WTC11 (cell line): ENCODE data around the gene ASB13. TPM values are rescaled to one million over a fixed set of nuclear protein-coding genes. Genes with fewer than 3 reads are reported as not detected.

Experiments used
- ATAC-seq: fragments of 200-7000 bp; cut with Tn5 transposase; 2 replicates; pipeline ENCODE4 v1.10.0; 2021; ENCODE audit warnings: mild to moderate bottlenecking, moderate library complexity
- CTCF ChIA-PET: fragments of 300-600 bp; sonication (Branson Sonifier 250); formaldehyde crosslinking; loops from one replicate; lab custom pipeline; 2021; ENCODE audit warnings: antibody characterized with exemption; lab: Charles Lee
- POLR2A ChIA-PET: fragments of 350-600 bp; sonication (Branson Sonifier 250); formaldehyde crosslinking; loops from one replicate; lab custom pipeline; 2021; ENCODE audit warnings: antibody characterized with exemption; lab: Charles Lee
- DNase-seq: peaks from one replicate; pipeline ENCODE4 v3.0.0; 2021; ENCODE audit warnings: low spot score
- H3K27ac Mint-ChIP-seq: 2 replicates; pipeline ENCODE4 v1.8.0; 2021; ENCODE audit warnings: mixed read lengths
- H3K27me3 Mint-ChIP-seq: 2 replicates; pipeline ENCODE4 v1.8.0; 2021; ENCODE audit warnings: low read depth, mild to moderate bottlenecking, moderate library complexity, mixed read lengths
- H3K36me3 Mint-ChIP-seq: 2 replicates; pipeline ENCODE4 v1.8.0; 2021; ENCODE audit warnings: mixed read lengths
- H3K4me1 Mint-ChIP-seq: 2 replicates; pipeline ENCODE4 v1.8.0; 2022; ENCODE audit warnings: mixed read lengths
- H3K4me3 Mint-ChIP-seq: 2 replicates; pipeline ENCODE4 v1.8.0; 2021; ENCODE audit warnings: mild to moderate bottlenecking, moderate library complexity, mixed read lengths
- H3K9me3 Mint-ChIP-seq: 2 replicates; pipeline ENCODE4 v1.8.0; 2021; ENCODE audit warnings: mixed read lengths
- ATF2 ChIP-seq: sonication (generic); formaldehyde crosslinking; IDR thresholded peaks from 2 replicates; pipeline ENCODE4 v1.8.1; 2022; ENCODE audit warnings: low read depth, missing genetic modification reagents, borderline replicate concordance
- ERG ChIP-seq: fragments of 250-450 bp; sonication (Bioruptor Pico); IDR thresholded peaks from 2 replicates; pipeline ENCODE4 v1.8.0; 2021; ENCODE audit warnings: mild to moderate bottlenecking
- FOXP1 ChIP-seq: sonication (generic); formaldehyde crosslinking; IDR thresholded peaks from 2 replicates; pipeline ENCODE4 v1.8.0; 2022; ENCODE audit warnings: missing genetic modification reagents, mild to moderate bottlenecking, moderate library complexity, borderline replicate concordance
- FOXP4 ChIP-seq: sonication (generic); formaldehyde crosslinking; IDR thresholded peaks from 2 replicates; pipeline ENCODE4 v1.8.0; 2022; ENCODE audit warnings: mild to moderate bottlenecking, missing genetic modification reagents
- IRF2 ChIP-seq: sonication (generic); formaldehyde crosslinking; IDR thresholded peaks from 2 replicates; pipeline ENCODE4 v1.8.0; 2022; ENCODE audit warnings: low read depth, missing genetic modification reagents, borderline replicate concordance
- JAZF1 ChIP-seq: fragments of 250-450 bp; sonication (Bioruptor Pico); IDR thresholded peaks from 2 replicates; pipeline ENCODE4 v1.9.0; 2021; ENCODE audit warnings: moderate library complexity, mild to moderate bottlenecking, inconsistent platforms
- JUN ChIP-seq: sonication (generic); formaldehyde crosslinking; IDR thresholded peaks from 2 replicates; pipeline ENCODE4 v1.8.0; 2023; ENCODE audit warnings: mild to moderate bottlenecking, missing genetic modification reagents
- KAT7 ChIP-seq: sonication (generic); formaldehyde crosslinking; IDR thresholded peaks from 2 replicates; pipeline ENCODE4 v1.8.1; 2023; ENCODE audit warnings: missing genetic modification reagents, mild to moderate bottlenecking, borderline replicate concordance
- MLX ChIP-seq: sonication (generic); formaldehyde crosslinking; IDR thresholded peaks from 2 replicates; pipeline ENCODE4 v1.8.1; 2023; ENCODE audit warnings: mild to moderate bottlenecking, missing genetic modification reagents, moderate library complexity
- PRDM15 ChIP-seq: sonication (generic); formaldehyde crosslinking; IDR thresholded peaks from 2 replicates; pipeline ENCODE4 v1.8.0; 2022; ENCODE audit warnings: missing genetic modification reagents
- RELA ChIP-seq: sonication (generic); formaldehyde crosslinking; IDR thresholded peaks from 2 replicates; pipeline ENCODE4 v1.8.1; 2022; ENCODE audit warnings: missing genetic modification reagents, mild to moderate bottlenecking, borderline replicate concordance
- RORB ChIP-seq: fragments of 250-450 bp; sonication (Bioruptor Pico); IDR thresholded peaks from 2 replicates; pipeline ENCODE4 v1.9.0; 2021; ENCODE audit warnings: mild to moderate bottlenecking
- TEAD1 ChIP-seq: sonication (generic); formaldehyde crosslinking; IDR thresholded peaks from 2 replicates; pipeline ENCODE4 v1.8.0; 2022; ENCODE audit warnings: mild to moderate bottlenecking, missing genetic modification reagents
- ZNF232 ChIP-seq: sonication (generic); formaldehyde crosslinking; IDR thresholded peaks from 2 replicates; pipeline ENCODE4 v1.8.0; 2022; ENCODE audit warnings: mild to moderate bottlenecking, missing genetic modification reagents
- ZNF281 ChIP-seq: sonication (generic); formaldehyde crosslinking; IDR thresholded peaks from 2 replicates; pipeline ENCODE4 v1.8.0; 2023; ENCODE audit warnings: mild to moderate bottlenecking, missing genetic modification reagents
- ZNF423 ChIP-seq: fragments of 250-450 bp; sonication (Bioruptor Pico); IDR thresholded peaks from 2 replicates; pipeline ENCODE4 v2.1.2; 2022; ENCODE audit warnings: mild to moderate bottlenecking, moderate library complexity
- ZNF512 ChIP-seq: sonication (generic); formaldehyde crosslinking; IDR thresholded peaks from 2 replicates; pipeline ENCODE4 v1.8.1; 2022; ENCODE audit warnings: missing genetic modification reagents, borderline replicate concordance
- ZSCAN18 ChIP-seq: fragments of 250-450 bp; sonication (Bioruptor Pico); IDR thresholded peaks from 2 replicates; pipeline ENCODE4 v2.1.2; 2022; ENCODE audit warnings: mild to moderate bottlenecking, moderate library complexity
- total RNA-seq: library from RNA; stranded (reverse); gene quantifications from 3 replicates; pipeline ENCODE4 v1.2.3, GENCODE V29; 2021

Gene ASB13
- total RNA-seq, 1 experiment from 2014 or later, result 23.4 TPM

- 0 out of 2 replicates have a peak, but pooled peaks have one; percentile 38 for TF ChIP-seq FOXP4 (CRISPR knock-in tag)
These were observed 26.3 kb upstream of the ASB13 start (continued) for GRCh38 chr10:5692461-5693358.

GRCh38 chr10:5691786-5692185 is 25.4 kb upstream of the ASB13 start:
- DNase-seq (no peak), ATAC-seq (no peak)
- CTCF ChIA-PET, result interaction anchor here (0.6 to 1.0 kb wide), 2 partner anchors 45 to 256 kb away, joined by 3 to 4 read pairs; no protein-coding TSS in a partner anchor
- Mint-ChIP-seq H3K4me3 (peak overlapping the region; percentile 75), H3K4me1 (peaks cover 55% of the 10 kb centered on the region), H3K27ac (peak overlapping the region; percentile 23; the same call in 1 of the 2 replicates), H3K36me3 (no peaks in the 10 kb centered on the region), H3K9me3 (no peaks in the 10 kb centered on the region), H3K27me3 (no peaks in the 10 kb centered on the region)
- POLR2A ChIA-PET, result interaction anchor here (0.6 to 1.0 kb wide), 3 partner anchors 9 to 122 kb away, joined by 4 to 5 read pairs (median 4); partner anchors contain the start of gene GDI2
- TF ChIP-seq RELA (CRISPR knock-in tag) (no peak), JAZF1 (CRISPR knock-in tag) (no peak), ATF2 (CRISPR knock-in tag) (no peak), KAT7 (no peak), ZSCAN18 (CRISPR knock-in tag) (no peak), FOXP1 (CRISPR knock-in tag) (no peak), MLX (CRISPR knock-in tag) (no peak), PRDM15 (no peak), ZNF512 (CRISPR knock-in tag) (no peak), ZNF232 (CRISPR knock-in tag) (no peak), ZNF281 (no peak), IRF2 (CRISPR knock-in tag) (no peak), TEAD1 (CRISPR knock-in tag) (no peak), RORB (no peak), JUN (no peak), ERG (no peak), ZNF423 (CRISPR knock-in tag) (no peak)
